ENCODE results near the gene PTGFRN. TPM values are rescaled to one million over a fixed set of nuclear protein-coding genes. Genes with fewer than 3 reads are reported as not detected.

The PTGFRN gene
- total RNA-seq, 1 donor: 40.2 TPM

DNA sequence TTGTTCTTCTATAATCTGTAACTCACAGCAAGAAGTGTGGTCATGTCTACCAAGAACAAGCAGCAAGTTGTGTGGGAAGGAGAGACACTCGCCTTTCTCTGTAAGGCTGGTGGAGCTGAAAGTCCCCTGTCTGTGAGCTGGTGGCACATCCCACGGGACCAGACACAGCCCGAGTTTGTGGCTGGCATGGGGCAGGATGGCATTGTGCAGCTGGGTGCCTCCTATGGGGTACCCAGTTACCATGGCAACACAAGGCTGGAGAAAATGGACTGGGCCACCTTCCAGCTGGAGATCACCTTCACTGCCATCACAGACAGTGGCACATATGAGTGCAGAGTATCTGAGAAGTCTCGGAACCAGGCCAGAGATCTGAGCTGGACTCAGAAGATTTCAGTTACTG lies 107.3 kb downstream of the PTGFRN start:
- H3K27me3 ChIP-seq (ENCODE audit: insufficient read depth, low read length): peaks cover 4% of the 10 kb centered on the region
- H3K4me3 ChIP-seq (ENCODE audit: insufficient read depth, low read length): no peak overlapping the region
- no peak overlapping the region for H2AFZ ChIP-seq (ENCODE audit: low read length)
- no peaks in the 10 kb centered on the region for H3K9me3 ChIP-seq (ENCODE audit: low read depth, low read length)
- DNase-seq (ENCODE audit: insufficient read length, low spot score, missing footprints): no peak
- no peak for TF ChIP-seq CTCF (IDR thresholded peaks at IDR 0.05; ENCODE audit: extremely low read depth, low read depth, low read length)
- H3K79me2 ChIP-seq (ENCODE audit: insufficient read depth, low read length): no peaks in the 10 kb centered on the region
- no peaks in the 10 kb centered on the region for H4K20me1 ChIP-seq (ENCODE audit: insufficient read depth, low read length)
- H3K36me3 ChIP-seq (ENCODE audit: insufficient read depth, low read length): no peaks in the 10 kb centered on the region
- peaks cover 4% of the 10 kb centered on the region for H3K4me1 ChIP-seq (ENCODE audit: insufficient read depth, low read length)
- no peak overlapping the region for H3K27ac ChIP-seq (ENCODE audit: low read depth, low read length)
- H3K4me2 ChIP-seq (ENCODE audit: insufficient read depth, low read length): no peak overlapping the region

DNA sequence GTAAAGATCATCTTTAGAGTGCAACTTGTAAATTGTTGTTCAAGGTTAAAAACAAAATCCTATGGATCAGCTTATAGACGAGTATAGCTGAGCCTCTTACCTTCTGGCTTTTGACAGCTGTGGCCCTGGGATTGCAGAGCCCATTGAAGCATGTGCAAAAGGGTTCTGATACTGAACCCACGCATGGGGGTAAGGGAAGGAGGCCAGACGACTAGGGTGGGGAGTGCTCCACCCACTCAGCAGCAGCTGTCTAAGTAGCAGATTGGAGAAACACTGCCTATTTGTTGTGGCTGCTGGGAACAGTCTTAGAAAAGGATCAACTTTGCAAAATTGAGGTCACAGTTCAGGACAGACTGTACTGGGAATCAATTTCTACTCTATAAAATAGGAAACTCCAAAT lies 107.9 kb downstream of the PTGFRN start:
- no peaks in the 10 kb centered on the region for H3K9me3 ChIP-seq (ENCODE audit: low read depth, low read length)
- DNase-seq (ENCODE audit: insufficient read length, low spot score, missing footprints): no peak
- H3K79me2 ChIP-seq (ENCODE audit: insufficient read depth, low read length): no peaks in the 10 kb centered on the region
- no peak for TF ChIP-seq CTCF (IDR thresholded peaks at IDR 0.05; ENCODE audit: extremely low read depth, low read depth, low read length)
- no peak overlapping the region for H2AFZ ChIP-seq (ENCODE audit: low read length)
- H3K27ac ChIP-seq (ENCODE audit: low read depth, low read length): no peak overlapping the region
- H3K27me3 ChIP-seq (ENCODE audit: insufficient read depth, low read length): peaks cover 4% of the 10 kb centered on the region
- no peaks in the 10 kb centered on the region for H4K20me1 ChIP-seq (ENCODE audit: insufficient read depth, low read length)
- no peak overlapping the region for H3K4me2 ChIP-seq (ENCODE audit: insufficient read depth, low read length)
- peaks cover 4% of the 10 kb centered on the region for H3K4me1 ChIP-seq (ENCODE audit: insufficient read depth, low read length)
- no peaks in the 10 kb centered on the region for H3K36me3 ChIP-seq (ENCODE audit: insufficient read depth, low read length)
- H3K4me3 ChIP-seq (ENCODE audit: insufficient read depth, low read length): no peak overlapping the region

GRCh38 chr1:117020526-117021156 lies 110.9 kb downstream of the PTGFRN start:
- H3K9me3 ChIP-seq (ENCODE audit: low read depth, low read length): no peaks in the 10 kb centered on the region
- no peak overlapping the region for H3K4me3 ChIP-seq (ENCODE audit: insufficient read depth, low read length)
- H3K27ac ChIP-seq (ENCODE audit: low read depth, low read length): no peak overlapping the region
- no peaks in the 10 kb centered on the region for H3K4me1 ChIP-seq (ENCODE audit: insufficient read depth, low read length)
- no peak for DNase-seq (ENCODE audit: insufficient read length, low spot score, missing footprints)
- H4K20me1 ChIP-seq (ENCODE audit: insufficient read depth, low read length): no peaks in the 10 kb centered on the region
- no peak overlapping the region for H3K4me2 ChIP-seq (ENCODE audit: insufficient read depth, low read length)
- no peak for TF ChIP-seq CTCF (IDR thresholded peaks at IDR 0.05; ENCODE audit: extremely low read depth, low read depth, low read length)
- peaks cover 4% of the 10 kb centered on the region for H3K27me3 ChIP-seq (ENCODE audit: insufficient read depth, low read length)
- H3K79me2 ChIP-seq (ENCODE audit: insufficient read depth, low read length): no peaks in the 10 kb centered on the region
- no peak overlapping the region for H2AFZ ChIP-seq (ENCODE audit: low read length)
- no peaks in the 10 kb centered on the region for H3K36me3 ChIP-seq (ENCODE audit: insufficient read depth, low read length)

- H2AFZ ChIP-seq (ENCODE audit: low read length): no peak overlapping the region
- H3K4me1 ChIP-seq (ENCODE audit: insufficient read depth, low read length): no peaks in the 10 kb centered on the region
- H4K20me1 ChIP-seq (ENCODE audit: insufficient read depth, low read length): no peaks in the 10 kb centered on the region
- H3K27ac ChIP-seq (ENCODE audit: low read depth, low read length): no peak overlapping the region
- no peaks in the 10 kb centered on the region for H3K79me2 ChIP-seq (ENCODE audit: insufficient read depth, low read length)
- peaks cover 5% of the 10 kb centered on the region for H3K27me3 ChIP-seq (ENCODE audit: insufficient read depth, low read length)
- H3K9me3 ChIP-seq (ENCODE audit: low read depth, low read length): no peaks in the 10 kb centered on the region
- no peak for DNase-seq (ENCODE audit: insufficient read length, low spot score, missing footprints)
- H3K4me3 ChIP-seq (ENCODE audit: insufficient read depth, low read length): no peak overlapping the region
- no peaks in the 10 kb centered on the region for H3K36me3 ChIP-seq (ENCODE audit: insufficient read depth, low read length)
- H3K4me2 ChIP-seq (ENCODE audit: insufficient read depth, low read length): no peak overlapping the region
- no peak for TF ChIP-seq CTCF (IDR thresholded peaks at IDR 0.05; ENCODE audit: extremely low read depth, low read depth, low read length)
Measured at GRCh38 chr1:117022114-117022513, 112.4 kb downstream of the PTGFRN start.

Data from osteoblast (primary cell).